Measurements from ENCODE around the gene BMP6.

DNA sequence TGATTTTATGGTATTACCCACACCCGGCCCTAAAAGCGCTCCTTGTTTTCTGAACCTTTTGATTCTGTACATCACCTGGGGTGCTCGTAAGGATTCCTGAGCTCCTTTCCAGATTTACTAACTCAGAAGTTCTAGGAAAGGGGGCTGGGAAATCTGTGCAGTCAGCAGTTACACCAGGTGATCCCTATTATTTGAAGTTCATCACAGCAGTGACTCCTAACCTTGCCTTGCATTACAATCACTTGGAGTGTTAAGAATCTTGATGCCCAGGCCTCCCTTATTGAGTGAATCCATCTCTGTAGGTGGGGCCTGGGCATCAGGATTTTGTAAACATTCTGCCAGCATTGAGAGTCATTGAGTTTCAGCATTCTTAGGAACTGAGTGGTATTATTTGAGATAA, 44.7 kb downstream of the BMP6 start:
- TF ChIP-seq SP1 (IDR thresholded peaks at IDR 0.05; ENCODE audit: low read depth, low read length) (no peak), RELA (IDR thresholded peaks at IDR 0.05; ENCODE audit: borderline replicate concordance, partially characterized antibody) (no peak), ETV6 (conservative IDR thresholded peaks at IDR 0.05 in 1 of 2, IDR thresholded peaks at IDR 0.05 in 1 of 2; ENCODE audit: borderline replicate concordance in 1 of 2, low read depth in 1 of 2) (no peak), PML (IDR thresholded peaks at IDR 0.05; ENCODE audit: low read length) (no peak)
- TF ChIP-seq, protein P1, sequence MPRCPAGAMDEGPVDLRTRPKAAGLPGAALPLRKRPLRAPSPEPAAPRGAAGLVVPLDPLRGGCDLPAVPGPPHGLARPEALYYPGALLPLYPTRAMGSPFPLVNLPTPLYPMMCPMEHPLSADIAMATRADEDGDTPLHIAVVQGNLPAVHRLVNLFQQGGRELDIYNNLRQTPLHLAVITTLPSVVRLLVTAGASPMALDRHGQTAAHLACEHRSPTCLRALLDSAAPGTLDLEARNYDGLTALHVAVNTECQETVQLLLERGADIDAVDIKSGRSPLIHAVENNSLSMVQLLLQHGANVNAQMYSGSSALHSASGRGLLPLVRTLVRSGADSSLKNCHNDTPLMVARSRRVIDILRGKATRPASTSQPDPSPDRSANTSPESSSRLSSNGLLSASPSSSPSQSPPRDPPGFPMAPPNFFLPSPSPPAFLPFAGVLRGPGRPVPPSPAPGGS (IDR thresholded peaks at IDR 0.05; ENCODE audit: borderline replicate concordance, insufficient read depth, low read depth, low read length, poor library complexity, severe bottlenecking): no peak
